Measurements from ENCODE around the gene SCN4A.
"Not testable (repeated sequence)": the region's sequence is repeated elsewhere in the genome, so short reads cannot be mapped to it uniquely, and the experiment has no call there.

SCN4A gene

GRCh38 chr17:63932721-63933120, 40.0 kb downstream of the SCN4A start:
- DNase-seq: no peak

DNA sequence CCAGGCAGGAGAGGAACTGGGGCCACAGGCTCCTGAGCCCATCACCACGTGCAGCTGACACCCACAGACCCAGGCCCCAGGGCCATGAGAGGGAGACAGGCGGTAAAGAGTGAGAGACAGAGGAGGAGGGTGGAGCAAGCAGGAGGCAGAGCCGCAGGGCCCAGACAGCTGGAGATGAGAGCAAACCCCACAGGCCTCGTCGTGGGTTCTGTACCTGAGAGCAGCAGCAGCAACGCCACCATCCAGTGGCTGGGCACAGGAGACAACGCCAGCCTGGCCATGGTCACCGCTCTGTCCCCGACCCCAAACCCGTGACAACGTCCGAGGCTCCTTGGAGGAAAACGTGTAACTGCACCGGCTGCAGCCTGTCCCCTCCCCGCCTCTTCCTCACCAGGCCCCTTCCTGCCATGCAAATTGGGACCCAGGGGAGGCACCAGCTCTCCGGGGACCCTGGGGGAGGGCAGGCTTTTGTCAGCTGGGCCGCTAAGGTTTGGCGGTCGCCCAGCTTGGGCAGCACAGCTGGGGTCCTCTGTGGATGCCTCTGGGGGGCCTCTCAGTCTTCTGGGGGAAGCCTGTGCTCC, 40.6 kb downstream of the SCN4A start, which contains the start of gene CD79B:
CD79B (minus strand) TSS at position 351 of the 581 bp plus-strand sequence; CDS start at position 281, 70 bp downstream.
- peak; percentile 25 for DNase-seq

DNA sequence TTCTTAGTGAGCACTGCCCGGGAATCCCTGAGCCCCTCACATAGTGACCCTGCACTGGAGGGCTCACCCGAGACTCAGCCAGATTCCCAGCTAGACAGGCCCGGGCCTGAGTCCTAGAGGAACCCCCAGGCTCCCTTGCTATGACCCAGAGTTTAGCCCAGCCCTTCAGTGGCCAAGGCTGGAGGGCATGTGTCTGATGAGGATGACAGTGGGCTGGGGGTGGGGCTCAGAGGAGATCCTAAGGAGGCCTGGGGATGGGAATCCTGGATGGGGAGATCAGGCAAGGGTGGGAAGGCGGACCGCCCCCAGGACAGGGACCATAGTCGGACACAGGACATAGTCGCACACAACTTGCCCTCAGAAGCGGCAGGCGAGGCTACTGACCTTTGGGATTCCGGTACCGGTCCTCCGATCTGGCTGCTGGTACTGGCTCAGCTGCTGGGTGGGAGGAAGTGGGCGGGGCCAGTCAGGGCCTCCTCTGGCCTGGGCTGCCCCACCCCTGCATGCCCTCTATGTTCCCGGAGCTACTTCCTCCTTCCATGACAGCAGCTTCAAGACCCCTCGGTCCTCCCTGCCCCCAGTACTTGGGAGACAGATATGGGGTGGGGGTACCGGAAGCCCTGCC, 41.7 kb downstream of the SCN4A start:
- peak; percentile 64 for DNase-seq

DNA sequence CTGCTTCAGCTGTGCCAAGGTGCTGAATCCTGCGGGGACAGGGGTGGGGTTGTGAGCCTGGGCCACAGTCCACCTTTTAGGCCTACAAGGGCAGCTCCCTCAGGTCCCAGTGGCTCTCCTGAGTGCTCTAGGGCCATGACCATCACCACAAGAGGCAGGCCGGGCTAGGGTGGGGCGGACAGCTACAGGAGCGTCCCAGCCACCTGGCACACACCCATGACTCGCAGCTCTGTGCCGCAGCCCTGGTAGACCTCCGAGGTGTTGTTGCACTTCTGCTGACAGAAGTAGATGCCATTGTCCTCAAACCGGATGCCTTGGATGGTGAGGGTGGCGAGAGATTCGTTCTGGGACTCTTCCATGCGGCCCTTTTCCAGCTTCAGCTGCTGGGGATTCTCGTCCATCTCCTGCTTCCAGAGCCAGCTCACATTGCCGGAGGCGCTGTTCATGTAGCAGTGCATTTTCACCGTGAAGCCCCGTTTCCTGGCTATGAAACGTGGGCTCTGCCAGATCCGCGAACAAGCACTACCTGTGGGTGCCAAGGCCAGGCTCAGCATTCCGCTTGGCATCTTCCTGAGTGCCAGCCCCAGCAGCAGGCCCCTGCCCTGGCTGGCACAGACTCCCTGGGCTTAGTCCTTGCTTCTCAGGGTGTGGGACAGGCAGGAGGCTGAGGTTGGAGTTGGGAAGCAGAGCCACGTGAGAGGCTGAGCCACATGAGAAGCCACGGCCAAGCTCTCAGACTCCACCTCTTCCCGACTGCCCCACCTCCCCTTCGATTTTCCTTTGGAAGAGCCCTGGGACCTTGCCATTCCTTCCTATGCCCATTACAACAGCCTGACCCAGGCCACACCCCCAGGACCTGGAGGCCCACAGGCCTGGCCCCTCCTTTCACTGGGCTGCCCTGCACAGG, 42.6 kb downstream of the SCN4A start:
- no peak for DNase-seq

GRCh38 chr17:63928966-63929695, 43.6 kb downstream of the SCN4A start:
- DNase-seq: no peak

- DNase-seq: no peak
Measured at GRCh38 chr17:63928172-63928666, 44.5 kb downstream of the SCN4A start.

- no peak for DNase-seq
Measured at GRCh38 chr17:63927464-63928171, 45.1 kb downstream of the SCN4A start.

- DNase-seq: no peak
Measured at GRCh38 chr17:63926164-63926563, 46.6 kb downstream of the SCN4A start.

DNA sequence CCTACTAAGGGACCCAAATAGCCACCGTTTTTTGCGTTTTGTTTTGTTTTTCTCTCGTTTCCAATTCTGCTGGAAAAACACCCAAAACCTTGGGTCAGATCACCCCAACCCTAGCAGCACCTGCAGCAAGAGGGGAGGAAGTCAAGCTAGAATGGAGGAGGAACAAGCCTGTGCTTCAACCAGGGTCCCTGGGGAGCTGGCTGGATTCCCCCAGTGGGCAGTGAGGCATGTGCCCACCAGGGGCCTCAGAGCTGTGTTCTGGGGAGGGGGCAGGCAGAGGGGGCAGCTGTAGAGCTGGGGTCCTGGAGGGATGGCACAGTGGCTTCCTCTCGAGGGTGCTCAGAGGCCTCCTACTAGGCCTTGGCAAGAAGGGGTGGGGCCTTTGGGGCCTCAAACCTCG, 47.1 kb downstream of the SCN4A start:
- DNase-seq: no peak

DNA sequence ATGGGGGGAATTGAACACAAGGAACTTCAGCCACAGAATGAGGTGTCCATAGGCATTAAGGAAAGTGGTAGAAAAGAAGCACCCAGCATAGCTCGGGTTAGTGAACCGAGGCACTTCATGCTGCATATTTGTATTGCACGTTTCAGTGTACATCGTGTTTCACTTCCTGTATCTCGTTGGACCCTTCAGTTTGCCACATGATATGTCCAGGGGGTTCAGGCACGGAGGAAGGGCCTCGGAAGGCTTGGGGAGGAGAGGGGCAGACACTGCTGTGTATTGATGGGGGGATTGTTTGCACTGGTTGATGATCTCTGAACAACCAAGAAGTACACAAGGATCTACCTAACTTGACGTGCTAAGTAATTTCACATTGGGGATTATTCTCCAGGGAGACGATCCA, 50.3 kb downstream of the SCN4A start:
- not testable (repeated sequence) for DNase-seq

GRCh38 chr17:63920779-63921178, 51.9 kb downstream of the SCN4A start:
- not testable (repeated sequence) for DNase-seq

DNA sequence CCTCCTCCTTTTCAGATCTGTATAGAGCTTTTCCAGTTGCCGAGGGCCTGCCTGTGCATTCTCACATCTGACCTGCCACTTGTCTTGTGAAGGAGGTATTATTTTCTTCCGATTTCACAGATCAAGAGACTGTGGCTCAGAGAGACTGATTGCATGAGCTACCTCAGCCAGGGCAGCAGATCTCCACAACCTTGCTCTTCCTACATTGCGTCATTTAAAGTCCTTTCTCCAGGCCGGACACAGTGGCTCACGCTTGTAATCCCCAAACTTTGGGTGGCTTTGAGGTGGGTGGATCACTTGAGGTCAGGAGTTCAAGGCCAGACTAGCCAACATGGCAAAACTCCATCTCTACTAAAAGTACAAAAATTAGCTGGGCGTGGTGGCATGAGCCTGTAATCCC, 52.7 kb downstream of the SCN4A start:
- not testable (repeated sequence) for DNase-seq

DNA sequence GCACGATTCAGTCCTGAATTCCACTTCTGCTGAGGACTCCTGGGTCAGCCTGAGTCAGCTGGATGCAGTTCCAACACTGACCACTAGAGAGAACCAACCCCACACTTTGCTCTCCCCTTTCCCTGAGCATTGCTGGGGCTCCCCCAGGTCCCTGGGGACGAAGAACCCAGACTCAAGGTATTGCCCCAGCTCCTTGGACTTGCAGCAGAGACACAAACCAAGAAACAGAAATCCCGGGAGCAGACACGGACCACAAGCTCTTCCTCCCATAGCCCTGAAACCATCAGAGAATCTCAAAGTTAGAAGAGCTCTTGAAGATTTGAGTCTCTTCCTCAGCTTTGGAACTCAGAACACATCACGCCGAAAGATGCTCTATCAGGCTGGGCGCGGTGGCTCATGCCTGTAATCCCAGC, 53.4 kb downstream of the SCN4A start:
- DNase-seq: peak; percentile 42

GRCh38 chr17:63918789-63919305, 53.9 kb downstream of the SCN4A start, which contains the start of gene GH1:
GH1 (minus strand) TSS chr17:63918839; CDS start chr17:63918776, 63 bp downstream.
- DNase-seq: not testable (repeated sequence)

DNA sequence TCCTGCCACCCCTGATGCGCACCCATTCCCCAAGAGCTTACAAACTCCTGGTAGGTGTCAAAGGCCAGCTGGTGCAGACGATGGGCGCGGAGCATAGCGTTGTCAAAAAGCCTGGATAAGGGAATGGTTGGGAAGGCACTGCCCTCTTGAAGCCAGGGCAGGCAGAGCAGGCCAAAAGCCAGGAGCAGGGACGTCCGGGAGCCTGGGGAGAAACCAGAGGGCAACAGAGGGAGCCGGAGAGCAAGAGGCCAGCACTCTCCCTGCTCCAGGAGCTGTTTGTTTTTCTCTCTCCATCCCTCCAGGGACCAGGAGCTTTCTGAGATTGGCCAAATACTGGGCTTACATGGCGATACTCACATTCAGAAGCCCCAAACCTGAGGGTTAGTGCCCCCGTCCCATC, 54.4 kb downstream of the SCN4A start:
- DNase-seq: no peak

GRCh38 chr17:63917646-63918045, 55.1 kb downstream of the SCN4A start:
- DNase-seq: no peak

- not testable (repeated sequence) for DNase-seq
Measured at GRCh38 chr17:63917206-63917605, 55.5 kb downstream of the SCN4A start.

DNA sequence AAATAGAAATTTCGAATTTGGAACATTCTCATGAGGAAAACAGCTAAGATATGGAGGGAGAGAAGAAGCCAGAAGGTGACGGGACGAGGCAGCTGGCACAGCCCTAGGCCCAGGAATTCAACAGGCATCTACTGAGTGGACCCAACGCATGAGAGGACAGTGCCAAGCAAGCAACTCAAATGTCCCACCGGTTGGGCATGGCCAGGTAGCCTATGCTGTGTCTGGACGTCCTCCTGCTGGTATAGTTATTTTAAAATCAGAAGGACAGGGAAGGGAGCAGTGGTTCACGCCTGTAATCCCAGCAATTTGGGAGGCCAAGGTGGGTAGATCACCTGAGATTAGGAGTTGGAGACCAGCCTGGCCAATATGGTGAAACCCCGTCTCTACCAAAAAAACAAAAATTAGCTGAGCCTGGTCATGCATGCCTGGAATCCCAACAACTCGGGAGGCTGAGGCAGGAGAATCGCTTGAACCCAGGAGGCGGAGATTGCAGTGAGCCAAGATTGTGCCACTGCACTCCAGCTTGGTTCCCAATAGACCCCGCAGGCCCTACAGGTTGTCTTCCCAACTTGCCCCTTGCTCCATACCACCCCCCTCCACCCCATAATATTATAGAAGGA, 56.0 kb downstream of the SCN4A start:
- no peak for DNase-seq

GRCh38 chr17:63915753-63916152, 57.0 kb downstream of the SCN4A start:
- DNase-seq: not testable (repeated sequence)

DNA sequence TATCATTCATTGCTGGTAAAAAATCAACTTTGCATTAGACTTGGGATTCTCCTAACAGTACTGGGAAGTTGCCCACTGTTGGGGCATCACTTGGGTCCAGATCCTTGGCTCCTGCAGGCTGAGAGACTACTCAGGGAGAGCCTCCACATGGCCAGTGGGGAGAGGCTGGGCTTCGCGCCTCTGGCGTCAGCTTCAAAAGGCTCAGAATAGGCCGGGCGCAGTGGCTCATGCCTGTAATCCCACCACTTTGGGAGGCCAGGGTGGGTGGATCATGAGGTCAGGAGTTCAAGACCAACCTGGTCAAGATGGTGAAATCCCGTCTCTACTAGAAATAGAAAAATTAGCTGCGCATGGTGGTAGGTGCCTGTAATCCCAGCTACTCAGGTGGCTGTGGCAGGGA, 58.2 kb downstream of the SCN4A start:
- no peak for DNase-seq

GRCh38 chr17:63911657-63912100, 61.0 kb downstream of the SCN4A start:
- DNase-seq: peak; percentile 10

All from inflammatory macrophage treated with lipopolysaccharide for 4 hours (primary cell).